Spleen (tissue), 11 donors: ENCODE results near the gene RELL1. TPM values are rescaled to one million over a fixed set of nuclear protein-coding genes. Genes with fewer than 3 reads are reported as not detected.

Experiments used
- DNase-seq: peaks from one replicate; pipeline ENCODE4 v3.0.0-alpha.2; 2020
- H3K27ac ChIP-seq, 8 donors: fragments of 200-600 bp; sonication (generic) in 7 of 8; 1 replicate in 4 of 8; 2 replicates in 4 of 8; pipeline versions ENCODE4 v1.5.0 to v1.8.0; 2016 to 2021; ENCODE audit warnings: inconsistent platforms in 4 of 8, mild to moderate bottlenecking in 4 of 8, moderate library complexity in 1 of 8
- H3K27me3 ChIP-seq, 7 donors: fragments of 200-600 bp; sonication (generic) in 6 of 7; replicated peaks in 1 of 7; 1 replicate in 4 of 7; 2 replicates in 3 of 7; pipeline versions ENCODE4 v1.5.0 to v1.8.0; 2016 to 2021; ENCODE audit warnings: inconsistent platforms in 3 of 7, mild to moderate bottlenecking in 1 of 7
- H3K36me3 ChIP-seq, 6 donors: fragments of 200-600 bp; sonication (generic) in 5 of 6; 1 replicate in 4 of 6; 2 replicates in 2 of 6; pipeline versions ENCODE4 v1.5.0 to v1.8.0; 2016 to 2021; ENCODE audit warnings: inconsistent platforms in 2 of 6
- H3K4me1 ChIP-seq, 6 donors: fragments of 200-600 bp; sonication (generic) in 5 of 6; 1 replicate in 3 of 6; 2 replicates in 3 of 6; pipeline versions ENCODE4 v1.5.0 to v1.8.0; 2016 to 2021; ENCODE audit warnings: inconsistent platforms in 3 of 6
- H3K4me3 ChIP-seq, 8 donors: fragments of 200-600 bp; sonication (generic) in 7 of 8; 1 replicate in 4 of 8; 2 replicates in 4 of 8; pipeline versions ENCODE4 v1.5.0 to v1.8.0; 2016 to 2021; ENCODE audit warnings: inconsistent platforms in 4 of 8, mild to moderate bottlenecking in 4 of 8, moderate library complexity in 2 of 8
- H3K9me3 ChIP-seq, 8 donors: fragments of 200-600 bp; sonication (generic) in 7 of 8; 1 replicate in 4 of 8; 2 replicates in 4 of 8; pipeline versions ENCODE4 v1.5.0 to v1.8.0; 2016 to 2021; ENCODE audit warnings: inconsistent platforms in 4 of 8
- CTCF ChIP-seq, 11 experiments: fragments of 200-600 bp in 7 of 11; fragments of 450-650 bp in 4 of 11; sonication (generic) in 4 of 11; IDR thresholded peaks in 8 of 11; conservative IDR thresholded peaks in 3 of 11; 1 replicate in 7 of 11; 2 replicates in 4 of 11; pipeline versions ENCODE4 v1.4.0 to v1.8.0; 2016 to 2021; ENCODE audit warnings: antibody characterized with exemption in 11 of 11, inconsistent platforms in 4 of 11, mild to moderate bottlenecking in 1 of 11
- POLR2A ChIP-seq, 3 donors: fragments of 450-650 bp; IDR thresholded peaks; one replicate each; pipeline ENCODE4 v1.5.1; 2017; ENCODE audit warnings: antibody characterized with exemption in 3 of 3, mild to moderate bottlenecking in 1 of 3
- POLR2AphosphoS5 ChIP-seq, 3 donors: sonication (generic); formaldehyde crosslinking; IDR thresholded peaks; one replicate each; pipeline ENCODE4 v1.5.1; 2017; ENCODE audit warnings: antibody characterized with exemption in 3 of 3
- WGBS, 5 donors: extraction: QIAGEN DNeasy Blood & Tissue Kit in 3 of 5; methylation state at CpG; one replicate each; pipeline versions ENCODE4 v1.1.5 to v1.1.7; 2013 to 2018; 5-methylcytosine and 5-hydroxymethylcytosine counted together
- intact Hi-C: fragments of 100-400 bp; cut with DNase I; formaldehyde crosslinking; loops from one replicate; pipeline ENCODE4 v1.15.0; 2023; ENCODE audit warnings: low total_unique reads
- polyA plus RNA-seq, 3 donors: library from polyadenylated mRNA; stranded (reverse); fragments of 200-250 nt; gene quantifications; one replicate each; pipeline ENCODE4 v1.2.1, GENCODE V29; 2013
- total RNA-seq, 7 donors: library from RNA; depleted of rRNA in 3 of 7; stranded (reverse); fragments of >200 nt in 3 of 7; fragmentation: NEBNext Ultra II Directional in 4 of 7; extraction: Animal tissue kit (Norgen Biotek cat#: 25700) in 4 of 7; gene quantifications; one replicate each; pipeline versions ENCODE4 v1.1.0 to v1.2.1, GENCODE V29; 2016 to 2021
- donor health status: healthy with polysubstance abuse.
- donor health status: DM: no; HTN: no; CAD: no; lungs with moderate emphysema.
- donor health status: DM: no; HTN: no; CAD: no.
- donor health status: Bipolar disorder and iron deficiency.
- donor health status: healthy.
- donor health status: DM: no; HTN: no; CAD: no.
- donor health status: DM: yes; HTN: yes; CAD: no.

Gene RELL1
- total and polyA plus RNA-seq, 10 donors = 0.59 to 70.4 (median 42.6) TPM

- DNase-seq = no peak
- Histone ChIP-seq H3K4me3 (no peak overlapping the region), H3K4me1 (peaks cover 0 to 20% (median 4%) of the 10 kb centered on the region in 6 donors), H3K27ac (no peak overlapping the region), H3K27me3 (no peaks in the 10 kb centered on the region), H3K36me3 (peaks cover 0 to 36% (median 10%) of the 10 kb centered on the region in 6 donors), H3K9me3 (peaks cover 3 to 45% (median 27%) of the 10 kb centered on the region in 8 donors)
- intact Hi-C loops = no loop called here
- TF ChIP-seq CTCF (IDR thresholded peaks at IDR 0.05 in 8 of 11, conservative IDR thresholded peaks at IDR 0.05 in 3 of 11) = no peak
- TF ChIP-seq POLR2A (IDR thresholded peaks at IDR 0.05) = no peak
- no peak for TF ChIP-seq POLR2AphosphoS5 (IDR thresholded peaks at IDR 0.05)
- 84 to 90% (median 86%) methylated on average over 4 of the region's 4 CpGs for WGBS, 5 donors
Measured at GRCh38 chr4:37652747-37653527, 33.2 kb downstream of the RELL1 start.

- intact Hi-C loops = no loop called here
- 93 to 98% (median 97%) methylated on average over 13 of the region's 13 CpGs for WGBS, 5 donors
- DNase-seq = no peak
- peaks cover 0 to 23% (median 5%) of the 10 kb centered on the region in 6 donors for H3K4me1 ChIP-seq
- TF ChIP-seq CTCF (IDR thresholded peaks at IDR 0.05 in 8 of 11, conservative IDR thresholded peaks at IDR 0.05 in 3 of 11) (no peak), POLR2AphosphoS5 (IDR thresholded peaks at IDR 0.05) (no peak), POLR2A (IDR thresholded peaks at IDR 0.05) (no peak)
- peaks cover 3 to 35% (median 19%) of the 10 kb centered on the region in 8 donors for H3K9me3 ChIP-seq
- no peaks in the 10 kb centered on the region for H3K27me3 ChIP-seq
- H3K36me3 ChIP-seq = peaks cover 0 to 43% (median 15%) of the 10 kb centered on the region in 6 donors
- no peak overlapping the region for H3K4me3 ChIP-seq
- no peak overlapping the region for H3K27ac ChIP-seq
Measured at GRCh38 chr4:37651781-37652377, 34.3 kb downstream of the RELL1 start.

GRCh38 chr4:37650481-37650880 lies 35.7 kb downstream of the RELL1 start:
- no peak for DNase-seq
- Histone ChIP-seq H3K36me3 (peaks cover 0 to 45% (median 28%) of the 10 kb centered on the region in 6 donors), H3K27me3 (no peaks in the 10 kb centered on the region), H3K4me1 (peaks cover 0 to 23% (median 5%) of the 10 kb centered on the region in 6 donors), H3K4me3 (no peak overlapping the region), H3K27ac (no peak overlapping the region), H3K9me3 (peaks cover 0 to 21% (median 7%) of the 10 kb centered on the region in 8 donors)
- intact Hi-C loops = no loop called here
- WGBS, 5 donors = 79 to 92% (median 87%) methylated on average over 5 of the region's 5 CpGs
- TF ChIP-seq POLR2A (IDR thresholded peaks at IDR 0.05) (no peak), POLR2AphosphoS5 (IDR thresholded peaks at IDR 0.05) (no peak), CTCF (IDR thresholded peaks at IDR 0.05 in 8 of 11, conservative IDR thresholded peaks at IDR 0.05 in 3 of 11) (no peak)

- Histone ChIP-seq H3K27me3 (no peaks in the 10 kb centered on the region), H3K9me3 (peaks cover 0 to 9% (median 3%) of the 10 kb centered on the region in 8 donors), H3K4me3 (no peak overlapping the region), H3K27ac (no peak overlapping the region), H3K4me1 (peaks cover 0 to 23% (median 5%) of the 10 kb centered on the region in 6 donors), H3K36me3 (peaks cover 0 to 52% (median 29%) of the 10 kb centered on the region in 6 donors)
- DNase-seq = no peak
- WGBS, 5 donors = 97 to 98% (median 97%) methylated on average over 11 of the region's 11 CpGs
- intact Hi-C loops = no loop called here
- TF ChIP-seq POLR2AphosphoS5 (IDR thresholded peaks at IDR 0.05) (no peak), CTCF (IDR thresholded peaks at IDR 0.05 in 8 of 11, conservative IDR thresholded peaks at IDR 0.05 in 3 of 11) (no peak), POLR2A (IDR thresholded peaks at IDR 0.05) (no peak)
Measured at GRCh38 chr4:37649268-37649667, 36.9 kb downstream of the RELL1 start.
